Erythroblast (primary cell): ENCODE results near the gene SMNDC1.
A peak's percentile ranks its signal among the peaks of the same experiment; 100 is the strongest.

Experiments
- DNase-seq, 2 experiments: peaks; one replicate each; lab custom pipeline; 2025; lab: John Stamatoyannopoulos, UW
- GATA1 ChIP-seq: IDR thresholded peaks from 2 replicates; pipeline ENCODE4 v1.6.1; 2011; ENCODE audit warnings: low read depth, mild to moderate bottlenecking, control low read depth, low read length, moderate library complexity
- POLR2A ChIP-seq: IDR thresholded peaks from 2 replicates; pipeline ENCODE4 v1.6.1; 2011; ENCODE audit warnings: mild to moderate bottlenecking, low read length

The SMNDC1 gene

DNA sequence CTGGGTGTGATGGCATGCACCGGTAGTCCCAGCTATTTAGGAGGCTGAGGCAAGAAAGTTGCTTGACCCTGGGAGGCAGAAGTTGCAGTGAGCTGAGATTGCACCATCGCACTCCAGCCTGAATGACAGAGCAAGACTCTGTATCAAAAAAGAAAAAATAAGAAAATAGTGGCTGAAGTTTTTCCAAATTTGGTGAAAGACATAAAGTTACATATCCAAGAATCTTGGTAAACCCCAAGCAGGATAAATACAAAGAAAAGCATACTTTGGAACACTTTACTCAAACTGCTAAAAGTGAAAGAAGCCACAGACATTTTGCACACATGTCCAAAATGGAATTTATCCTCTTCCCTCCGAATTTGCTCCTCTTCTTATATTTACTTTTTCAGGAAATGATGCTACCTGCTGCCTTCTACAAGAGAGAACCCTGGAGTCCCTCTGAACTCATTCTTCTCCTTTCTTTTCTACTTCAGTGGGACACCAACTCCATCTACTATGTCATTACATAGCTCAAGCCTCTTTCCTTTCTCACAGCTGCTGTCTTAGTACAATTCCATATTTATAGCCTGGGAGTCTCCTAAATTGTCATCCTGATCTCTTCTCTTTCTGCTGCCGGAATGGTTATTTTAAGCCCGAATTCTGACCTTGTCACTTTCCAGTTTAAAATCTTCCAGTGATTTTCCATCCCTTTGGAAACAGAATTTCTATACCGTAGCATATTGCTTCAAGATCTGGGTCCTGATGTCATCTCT, 17.3 kb upstream of the SMNDC1 start:
- no peak for TF ChIP-seq POLR2A
- TF ChIP-seq GATA1 = no peak
- no peak for DNase-seq

DNA sequence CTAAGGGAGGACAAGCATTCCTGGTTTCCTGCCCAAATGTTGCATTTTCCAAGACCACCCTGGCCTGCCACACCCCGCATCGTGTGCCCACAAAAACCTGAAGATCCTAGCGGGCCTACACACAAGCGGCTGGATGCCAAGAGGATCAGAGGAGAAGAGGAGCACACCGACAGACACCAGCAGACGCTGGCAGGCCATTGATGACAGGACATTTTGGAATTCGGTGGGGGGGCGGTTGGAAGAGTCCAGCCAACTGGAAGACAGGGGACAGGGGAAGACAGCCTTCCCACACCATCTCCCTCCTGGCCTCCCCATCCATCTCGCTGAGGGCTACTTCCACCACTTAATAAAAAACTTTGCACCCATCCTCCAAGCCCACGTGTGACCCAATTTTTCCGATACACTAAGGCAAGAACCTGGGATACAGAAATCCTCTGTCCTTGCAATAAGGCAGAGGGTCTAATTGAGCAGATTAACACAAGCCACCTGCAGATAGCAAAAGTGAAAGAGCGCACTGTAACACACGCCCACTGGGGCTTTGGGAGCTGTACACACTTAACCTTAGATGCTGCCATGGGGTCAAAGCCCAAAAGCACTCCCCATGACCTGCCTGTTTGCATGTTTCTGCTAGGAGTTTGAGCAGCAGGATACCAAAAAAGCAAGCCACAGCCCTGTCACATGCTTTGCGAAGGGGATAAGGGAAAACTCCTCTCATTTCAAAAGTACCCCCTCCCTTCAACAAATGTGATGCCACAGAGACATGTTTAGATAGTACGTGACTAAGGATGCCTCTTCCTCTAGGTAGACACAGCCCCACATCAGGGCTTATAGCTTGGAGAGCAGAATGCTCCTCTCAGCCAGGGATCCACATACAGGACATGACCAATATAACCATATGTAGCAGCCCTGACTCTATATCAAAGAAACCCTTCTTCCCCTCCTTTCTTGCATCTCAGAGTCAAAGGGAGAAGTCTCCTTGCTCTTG, 13.4 kb upstream of the SMNDC1 start:
- no peak for DNase-seq

DNA sequence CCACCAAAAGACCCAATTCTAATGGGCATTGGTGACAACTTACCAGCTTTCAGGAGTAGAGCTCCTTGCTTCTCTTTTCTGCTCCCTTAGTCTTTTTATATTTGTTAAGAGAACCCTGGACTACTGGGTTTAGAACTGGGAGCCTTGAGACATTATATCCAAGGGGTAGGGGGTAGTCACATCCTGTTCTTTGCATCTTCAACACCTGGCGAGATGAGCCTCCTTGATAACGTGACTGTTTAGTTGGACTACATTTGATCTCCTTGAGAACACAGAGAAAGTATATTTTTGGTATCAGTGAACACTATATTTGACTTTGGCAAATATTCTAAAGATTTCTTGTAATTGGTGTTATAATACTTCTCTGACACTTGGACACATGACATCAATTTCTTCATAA, 9.0 kb upstream of the SMNDC1 start:
- DNase-seq = no peak
- TF ChIP-seq GATA1 (no peak), POLR2A (no peak)

More for the DNA sequence above, 13.4 kb upstream of the SMNDC1 start:
- TF ChIP-seq POLR2A (no peak), GATA1 (no peak)

DNA sequence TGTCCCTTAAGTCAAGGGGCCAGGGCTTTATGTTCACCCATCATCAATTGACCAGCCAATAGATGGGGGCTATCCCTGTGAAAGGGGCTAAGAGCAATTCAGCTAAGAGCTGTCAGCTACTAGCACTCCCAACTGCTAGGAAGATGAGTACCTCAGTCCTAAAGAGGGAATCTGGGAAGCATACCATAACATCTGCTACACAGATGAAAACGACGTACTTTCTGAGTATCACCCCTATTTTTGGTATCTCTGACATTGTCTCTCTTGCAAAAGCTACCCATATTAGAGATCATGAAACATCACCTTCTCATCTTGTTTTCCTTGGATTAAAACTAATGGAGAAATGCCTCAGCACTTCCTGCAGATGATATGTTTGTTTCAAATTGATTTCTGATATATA, 7.5 kb upstream of the SMNDC1 start:
- DNase-seq = no peak

DNA sequence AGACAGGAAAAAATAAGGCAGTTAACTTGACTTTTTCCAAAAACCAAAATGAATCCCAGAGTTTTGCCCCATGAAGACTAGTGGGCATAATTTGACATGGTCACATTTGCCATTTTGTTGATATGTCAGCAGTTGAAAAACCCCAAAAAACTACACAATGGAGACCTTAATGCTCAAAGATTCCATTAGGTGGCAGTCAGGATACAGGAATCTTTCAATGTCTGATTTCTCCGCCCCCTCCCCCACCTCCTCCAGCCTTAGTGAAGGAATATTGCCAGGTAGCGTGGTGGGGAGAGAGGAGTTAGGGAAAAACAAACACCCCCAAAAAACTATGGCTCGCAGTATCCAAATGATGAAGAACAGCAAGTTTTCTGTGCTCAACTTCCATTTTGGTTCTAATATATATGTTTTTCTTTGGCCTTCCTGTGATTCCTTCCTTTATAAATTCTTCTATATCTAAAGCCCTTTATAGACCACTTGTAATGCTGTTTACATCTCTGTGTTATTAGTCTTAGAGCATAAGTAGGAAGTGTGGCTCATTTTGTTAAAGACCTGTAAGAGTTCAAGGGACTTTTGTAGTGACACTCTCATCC, 6.7 kb upstream of the SMNDC1 start:
- TF ChIP-seq POLR2A (no peak), GATA1 (no peak)
- DNase-seq = peak; percentile 56 to 68

More for the DNA sequence above, 7.5 kb upstream of the SMNDC1 start:
- TF ChIP-seq GATA1 = no peak

DNA sequence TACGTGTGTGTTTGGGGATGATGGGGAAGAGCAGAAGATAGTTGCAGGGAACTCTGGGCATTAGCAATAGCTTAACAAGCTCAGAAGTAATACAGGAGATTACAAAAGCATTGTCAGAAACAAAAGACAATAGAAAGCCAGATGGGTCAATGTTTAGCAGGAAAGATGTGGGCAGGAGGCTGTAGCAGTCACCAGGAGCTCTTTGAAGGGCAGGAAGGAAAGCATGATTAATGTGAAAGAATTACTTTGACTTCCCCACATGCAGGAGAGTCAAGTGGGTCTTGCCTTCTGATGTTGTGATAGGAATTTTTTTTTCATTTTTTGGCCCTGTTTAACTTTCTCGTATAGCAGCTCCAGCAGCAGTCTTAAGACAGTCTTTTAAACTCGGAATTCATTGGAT, 6.0 kb upstream of the SMNDC1 start:
- DNase-seq = no peak
- TF ChIP-seq POLR2A (no peak), GATA1 (no peak)

DNA sequence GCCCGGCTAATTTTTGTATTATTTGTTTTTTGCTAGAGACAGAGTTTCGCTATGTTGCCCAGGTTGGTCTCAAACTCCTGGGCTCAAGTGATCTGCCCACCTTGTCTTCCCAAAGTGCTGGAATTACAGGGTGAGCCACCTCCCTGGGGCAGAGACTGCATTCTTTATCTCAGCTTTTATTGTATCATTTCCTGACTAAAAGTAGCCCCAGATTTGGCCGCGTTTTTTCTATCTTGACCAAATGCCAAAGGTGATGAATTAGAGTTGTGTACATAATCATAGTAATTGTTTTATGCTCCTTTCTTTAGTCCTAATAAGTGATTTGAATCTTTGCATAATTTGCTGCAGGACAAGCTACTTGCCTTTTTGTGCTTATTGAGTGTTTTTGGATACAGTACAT, 3.1 kb upstream of the SMNDC1 start:
- TF ChIP-seq GATA1 (no peak), POLR2A (no peak)
- no peak for DNase-seq

DNA sequence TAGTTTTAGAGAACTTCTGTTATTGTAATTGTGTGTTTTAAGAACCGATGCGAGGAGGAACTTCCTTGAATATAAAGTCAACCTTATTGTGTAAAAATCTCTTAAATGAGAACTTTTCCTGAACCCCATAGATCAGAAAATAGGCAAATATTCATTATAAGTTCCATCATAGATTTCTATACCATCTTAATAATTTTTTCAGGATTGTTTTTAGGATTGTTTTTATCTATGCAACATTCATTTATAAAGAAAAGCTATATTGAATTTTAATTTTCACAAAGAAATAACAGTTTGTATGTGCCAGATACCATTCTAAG, 1.7 kb upstream of the SMNDC1 start:
- TF ChIP-seq GATA1 (no peak), POLR2A (no peak)
- DNase-seq = no peak

DNA sequence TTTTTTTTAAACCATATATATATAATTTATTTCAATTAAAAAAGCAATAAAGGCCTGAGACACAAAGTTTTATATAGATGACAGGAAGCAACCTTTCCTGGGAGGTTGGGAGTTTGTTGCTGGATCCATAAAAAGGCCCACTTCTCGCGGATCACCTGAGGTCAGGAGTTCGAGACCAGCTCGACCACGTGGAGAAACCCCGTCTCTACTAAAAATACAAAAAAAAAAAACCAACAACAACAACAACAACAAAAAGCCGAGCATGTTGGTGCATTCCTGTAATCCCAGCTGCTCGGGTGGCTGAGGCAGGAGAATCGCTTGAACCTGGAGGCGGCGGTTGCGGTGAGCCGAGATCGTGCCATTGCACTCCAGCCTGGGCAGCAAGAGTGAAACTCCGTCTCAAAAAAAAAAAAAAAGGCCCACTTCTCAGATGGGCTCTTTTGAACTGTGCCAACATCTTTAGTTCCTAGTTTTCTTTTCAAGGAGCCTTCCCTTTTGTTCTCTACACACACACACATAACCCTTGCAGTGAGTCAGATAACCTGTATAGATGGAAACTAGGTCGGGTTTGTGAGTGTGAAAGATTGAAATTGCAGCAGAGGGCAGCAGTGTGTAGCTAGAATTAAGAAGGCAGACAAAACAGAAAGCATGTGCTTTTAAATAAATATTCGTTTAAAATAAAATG, 1.2 kb upstream of the SMNDC1 start:
- TF ChIP-seq GATA1 (no peak), POLR2A (no peak)
- peak; percentile 81 to 82 for DNase-seq

DNA sequence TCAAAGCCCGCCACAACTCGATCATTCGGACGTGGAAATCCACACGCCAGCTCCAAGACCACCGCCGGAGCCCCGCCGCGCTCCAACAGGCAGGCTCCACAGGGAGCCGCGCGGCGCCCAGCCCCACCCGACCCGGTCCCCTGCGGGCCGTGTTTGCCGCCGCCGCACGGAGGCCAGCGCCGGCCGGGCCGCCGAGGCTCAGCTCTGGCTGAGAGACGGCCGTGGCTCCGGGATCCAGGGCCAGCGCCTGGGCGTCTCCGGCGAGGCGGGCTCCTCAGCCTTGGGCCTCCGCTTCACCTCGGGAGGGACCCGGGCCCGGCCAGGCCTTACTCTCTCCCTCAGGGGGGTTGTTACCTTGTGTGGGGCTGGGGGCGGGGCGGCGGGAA, 333 bp downstream of the SMNDC1 start:
- TF ChIP-seq POLR2A (no peak), GATA1 (no peak)
- peak; percentile 74 to 84 for DNase-seq

DNA sequence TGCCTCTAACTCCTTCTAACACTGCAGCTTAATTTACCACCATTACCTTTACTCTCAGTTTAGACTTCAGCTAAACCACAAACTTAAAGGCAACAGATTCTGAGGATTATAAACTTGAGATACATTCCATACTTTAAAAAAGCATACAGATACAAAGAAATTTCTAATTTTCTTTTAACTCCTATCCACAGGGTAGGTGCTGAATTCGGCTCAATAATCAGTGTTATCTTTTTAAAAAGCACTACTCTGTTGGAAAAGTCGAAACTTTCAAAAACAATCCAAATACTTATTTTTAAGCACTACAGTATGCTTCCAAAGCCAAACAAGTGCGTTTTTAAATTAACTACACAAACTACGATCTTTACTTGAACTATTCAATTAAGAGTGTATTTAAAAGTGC, 1.0 kb downstream of the SMNDC1 start:
- TF ChIP-seq POLR2A (no peak), GATA1 (no peak)
- peak; percentile 36 to 51 for DNase-seq

DNA sequence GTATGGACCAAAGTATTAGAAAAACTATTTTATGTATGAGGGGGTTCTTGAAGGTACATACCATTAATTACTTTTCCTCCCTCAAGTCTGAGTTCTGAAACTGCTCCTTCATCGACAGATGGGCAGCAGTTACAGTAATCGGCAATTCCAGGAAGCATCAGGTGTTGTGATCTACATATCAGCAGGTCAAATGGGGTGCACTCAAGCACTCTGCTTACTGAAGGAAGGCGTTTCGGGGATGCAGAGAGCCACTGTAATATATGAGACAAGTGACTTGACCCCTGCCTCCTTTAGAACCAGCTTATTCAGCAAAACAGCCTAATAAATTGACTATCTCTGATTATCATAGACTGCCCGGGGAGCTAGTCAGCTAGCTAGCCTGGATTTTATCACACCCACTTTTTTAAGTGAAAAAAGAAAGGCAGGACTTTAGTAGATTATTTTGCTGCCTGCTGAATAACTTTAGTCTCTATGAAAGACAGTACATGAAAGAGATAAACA, 4.2 kb downstream of the SMNDC1 start:
- TF ChIP-seq GATA1 (no peak), POLR2A (no peak)
- DNase-seq = peak in 1 of 2 experiments; percentile 16

DNA sequence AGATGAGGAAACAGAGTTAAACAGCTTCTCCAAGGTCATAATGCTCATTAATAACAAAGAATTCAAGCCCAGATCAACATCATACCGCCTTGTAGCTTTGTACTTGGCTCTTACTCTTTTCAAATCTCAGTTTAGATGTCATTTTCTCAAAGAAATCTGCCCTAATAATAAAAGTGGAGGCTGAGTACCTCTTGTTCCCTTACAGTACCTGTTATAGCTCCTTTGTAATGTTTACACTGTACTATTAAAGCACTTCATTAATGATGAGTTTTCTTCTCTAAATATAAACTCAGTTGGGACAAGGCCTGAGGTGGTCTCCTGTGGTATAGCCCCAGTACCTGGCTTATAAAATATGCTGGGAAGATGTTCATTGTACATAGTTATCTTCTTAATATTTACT, 7.8 kb downstream of the SMNDC1 start:
- DNase-seq = no peak
- TF ChIP-seq POLR2A (no peak), GATA1 (no peak)
